ENCODE results near the gene RPS6KB1.
"Not testable (repeated sequence)": the region's sequence is repeated elsewhere in the genome, so short reads cannot be mapped to it uniquely, and the experiment has no call there.

- TF ChIP-seq CTCF, POLR2A (IDR thresholded peaks at IDR 0.05): not testable (repeated sequence)
These were observed 42.6 kb upstream of the RPS6KB1 start for GRCh38 chr17:59850311-59850710.
